Measurements from ENCODE around the gene BARHL2. TPM values are rescaled to one million over a fixed set of nuclear protein-coding genes. Genes with fewer than 3 reads are reported as not detected.

Gene BARHL2
- total and polyA plus RNA-seq, 8 donors: not detected

DNA sequence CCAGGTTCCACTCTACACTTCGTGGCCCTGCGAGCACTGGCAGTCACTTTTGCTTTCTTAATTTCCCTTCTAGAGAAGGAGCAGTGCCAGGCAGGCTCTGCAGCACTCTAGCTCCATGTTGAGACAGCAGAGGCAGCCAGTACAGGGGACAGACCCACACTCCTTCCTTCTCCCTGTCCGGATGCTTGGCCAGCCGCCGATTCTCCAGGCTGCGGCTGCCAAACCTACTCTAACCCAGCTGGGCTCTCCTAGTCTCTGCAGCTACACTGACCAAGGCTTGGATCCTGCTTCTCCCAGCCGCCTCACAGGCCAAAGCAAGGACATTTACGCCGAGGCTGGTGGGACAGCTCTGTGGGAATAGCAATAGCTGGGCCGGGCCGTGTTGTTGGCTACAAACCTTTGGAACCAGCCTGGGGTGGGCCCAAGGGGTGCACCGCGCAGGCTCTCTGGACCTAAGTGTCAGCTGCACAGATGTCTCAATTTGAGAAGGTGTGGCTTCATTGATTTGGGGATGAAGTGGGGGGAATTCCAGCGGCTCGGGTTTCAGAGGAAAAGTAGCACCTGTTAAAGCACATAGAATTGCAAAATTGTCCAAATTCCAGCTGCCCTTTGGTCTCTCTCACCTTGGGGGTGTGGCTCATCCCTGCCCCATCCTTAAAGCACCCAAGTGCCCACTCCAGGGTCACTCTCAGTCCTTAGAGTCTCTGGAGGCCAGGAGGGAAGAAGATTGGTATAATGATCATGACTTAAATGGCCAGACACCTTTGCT, 3.2 kb downstream of the BARHL2 start:
- H3K27me3 ChIP-seq: peaks cover 46 to 100% (median 92%) of the 10 kb centered on the region in 3 donors
- no peak for DNase-seq
- intact Hi-C loops (cut with DNase I; ENCODE audit: low total_unique reads): no loop called here
- H3K4me3 ChIP-seq: no peak overlapping the region
- 3 to 5% (median 5%) methylated on average over 13 to 15 of the region's 15 CpGs for WGBS, 5 donors
- no peak overlapping the region for H3K27ac ChIP-seq
- peaks cover 14 to 42% (median 28%) of the 10 kb centered on the region in 4 donors for H3K4me1 ChIP-seq
- no peaks in the 10 kb centered on the region for H3K36me3 ChIP-seq
- peaks cover 0 to 26% (median 0%) of the 10 kb centered on the region in 4 donors for H3K9me3 ChIP-seq
- TF ChIP-seq EP300 (IDR thresholded peaks at IDR 0.05) (no peak), POLR2AphosphoS5 (IDR thresholded peaks at IDR 0.05) (no peak), POLR2A (IDR thresholded peaks at IDR 0.05) (no peak)
- TF ChIP-seq, protein P1, sequence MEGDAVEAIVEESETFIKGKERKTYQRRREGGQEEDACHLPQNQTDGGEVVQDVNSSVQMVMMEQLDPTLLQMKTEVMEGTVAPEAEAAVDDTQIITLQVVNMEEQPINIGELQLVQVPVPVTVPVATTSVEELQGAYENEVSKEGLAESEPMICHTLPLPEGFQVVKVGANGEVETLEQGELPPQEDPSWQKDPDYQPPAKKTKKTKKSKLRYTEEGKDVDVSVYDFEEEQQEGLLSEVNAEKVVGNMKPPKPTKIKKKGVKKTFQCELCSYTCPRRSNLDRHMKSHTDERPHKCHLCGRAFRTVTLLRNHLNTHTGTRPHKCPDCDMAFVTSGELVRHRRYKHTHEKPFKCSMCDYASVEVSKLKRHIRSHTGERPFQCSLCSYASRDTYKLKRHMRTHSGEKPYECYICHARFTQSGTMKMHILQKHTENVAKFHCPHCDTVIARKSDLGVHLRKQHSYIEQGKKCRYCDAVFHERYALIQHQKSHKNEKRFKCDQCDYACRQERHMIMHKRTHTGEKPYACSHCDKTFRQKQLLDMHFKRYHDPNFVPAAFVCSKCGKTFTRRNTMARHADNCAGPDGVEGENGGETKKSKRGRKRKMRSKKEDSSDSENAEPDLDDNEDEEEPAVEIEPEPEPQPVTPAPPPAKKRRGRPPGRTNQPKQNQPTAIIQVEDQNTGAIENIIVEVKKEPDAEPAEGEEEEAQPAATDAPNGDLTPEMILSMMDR (IDR thresholded peaks at IDR 0.05): no peak

DNA sequence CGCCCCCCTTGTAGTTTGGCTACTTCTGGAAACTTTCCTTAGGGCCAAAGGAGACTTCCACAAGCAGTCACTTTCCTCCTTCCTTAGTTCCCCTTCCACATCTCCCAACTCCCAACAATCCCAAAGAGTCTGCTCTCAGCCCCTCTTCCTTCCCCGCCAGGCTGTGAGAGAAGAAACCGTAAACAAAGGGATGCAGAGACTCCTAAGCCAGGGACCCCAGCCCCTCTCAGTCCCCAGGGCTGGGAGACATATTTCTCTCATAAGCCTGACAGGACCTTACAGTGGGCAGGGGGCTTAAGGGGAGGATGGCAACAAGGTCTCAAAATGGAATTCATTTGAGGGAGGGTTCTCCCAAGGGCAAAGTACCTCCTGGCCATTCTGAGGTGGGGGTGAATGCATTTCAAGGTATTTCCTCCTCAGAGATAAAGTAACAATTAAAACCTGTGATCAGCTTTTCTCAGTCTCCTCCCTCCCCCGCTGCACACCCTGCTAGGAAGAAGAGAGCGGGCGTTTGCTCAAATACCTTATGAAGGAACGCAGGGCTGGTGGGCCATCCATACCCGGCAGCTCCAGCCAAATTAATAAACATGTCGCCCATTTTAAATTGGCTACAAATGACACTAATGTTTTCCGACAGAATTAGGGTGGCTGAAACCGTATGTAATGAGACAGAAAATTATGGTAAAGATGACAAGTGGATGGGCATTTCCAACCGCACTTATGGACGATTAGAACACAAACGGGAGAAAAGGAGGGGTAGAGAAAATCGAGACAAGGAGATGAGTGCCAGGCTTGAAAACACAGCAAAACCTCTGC, 4.0 kb downstream of the BARHL2 start:
- intact Hi-C loops (cut with DNase I; ENCODE audit: low total_unique reads): no loop called here
- peaks cover 0 to 19% (median 0%) of the 10 kb centered on the region in 4 donors for H3K9me3 ChIP-seq
- 6 to 10% (median 9%) methylated on average over 15 of the region's 15 CpGs for WGBS, 5 donors

DNA sequence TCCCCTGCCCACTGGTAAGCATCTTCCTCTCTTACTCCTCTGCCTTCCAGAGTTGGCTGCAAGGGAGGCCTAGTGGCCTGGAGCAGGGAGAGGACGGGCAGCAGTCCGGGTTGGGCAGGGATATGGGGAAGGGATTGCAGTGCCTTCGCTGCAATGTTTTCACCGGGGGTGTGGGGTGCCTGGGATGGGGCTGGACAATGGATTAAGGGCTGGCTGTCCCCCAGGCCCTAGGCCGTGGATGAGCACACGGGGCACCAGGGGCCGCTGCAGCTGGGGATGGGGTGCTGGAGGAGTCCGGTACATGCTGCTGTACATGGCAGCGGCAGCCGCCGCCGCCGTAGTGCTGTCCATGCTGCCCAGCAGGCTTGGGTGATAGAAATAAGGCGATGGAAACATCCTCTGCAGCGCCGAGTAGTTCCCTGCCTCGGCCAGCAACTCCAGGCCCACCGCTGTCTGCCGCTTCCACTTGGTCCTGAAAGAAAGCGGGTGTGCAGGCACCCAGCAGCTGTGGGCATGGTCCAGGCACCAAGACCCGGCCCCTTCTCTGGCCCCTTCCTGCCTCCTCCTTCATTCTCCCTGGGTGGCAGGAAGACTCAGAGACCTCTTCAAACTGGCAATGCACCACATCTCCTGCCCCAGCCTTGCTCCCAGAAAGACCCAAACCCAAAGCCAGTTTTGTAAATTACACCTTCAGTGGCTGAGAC, 4.8 kb downstream of the BARHL2 start:
- 6 to 12% (median 10%) methylated on average over 16 to 21 of the region's 21 CpGs for WGBS, 5 donors
- H3K36me3 ChIP-seq: no peaks in the 10 kb centered on the region
- H3K4me3 ChIP-seq: no peak overlapping the region
- H3K27me3 ChIP-seq: peaks cover 35 to 100% (median 91%) of the 10 kb centered on the region in 3 donors
- intact Hi-C loops (cut with DNase I; ENCODE audit: low total_unique reads): no loop called here
- H3K27ac ChIP-seq: no peak overlapping the region
- peaks cover 0 to 13% (median 0%) of the 10 kb centered on the region in 4 donors for H3K9me3 ChIP-seq
- H3K4me1 ChIP-seq: peaks cover 2 to 31% (median 17%) of the 10 kb centered on the region in 4 donors
- TF ChIP-seq, protein P1 (IDR thresholded peaks at IDR 0.05): no peak
- TF ChIP-seq EP300 (IDR thresholded peaks at IDR 0.05): no peak
- TF ChIP-seq POLR2AphosphoS5 (IDR thresholded peaks at IDR 0.05): no peak
- no peak for TF ChIP-seq POLR2A (IDR thresholded peaks at IDR 0.05)
- DNase-seq: no peak

More for the DNA sequence above, 4.0 kb downstream of the BARHL2 start:
- TF ChIP-seq POLR2A (IDR thresholded peaks at IDR 0.05) (no peak), POLR2AphosphoS5 (IDR thresholded peaks at IDR 0.05) (no peak), EP300 (IDR thresholded peaks at IDR 0.05) (no peak)
- TF ChIP-seq, protein P1 (IDR thresholded peaks at IDR 0.05): no peak
- Histone ChIP-seq H3K27ac (no peak overlapping the region), H3K4me3 (no peak overlapping the region), H3K27me3 (peaks cover 38 to 100% (median 91%) of the 10 kb centered on the region in 3 donors), H3K36me3 (no peaks in the 10 kb centered on the region), H3K4me1 (peaks cover 7 to 34% (median 20%) of the 10 kb centered on the region in 4 donors)
- DNase-seq: no peak

DNA sequence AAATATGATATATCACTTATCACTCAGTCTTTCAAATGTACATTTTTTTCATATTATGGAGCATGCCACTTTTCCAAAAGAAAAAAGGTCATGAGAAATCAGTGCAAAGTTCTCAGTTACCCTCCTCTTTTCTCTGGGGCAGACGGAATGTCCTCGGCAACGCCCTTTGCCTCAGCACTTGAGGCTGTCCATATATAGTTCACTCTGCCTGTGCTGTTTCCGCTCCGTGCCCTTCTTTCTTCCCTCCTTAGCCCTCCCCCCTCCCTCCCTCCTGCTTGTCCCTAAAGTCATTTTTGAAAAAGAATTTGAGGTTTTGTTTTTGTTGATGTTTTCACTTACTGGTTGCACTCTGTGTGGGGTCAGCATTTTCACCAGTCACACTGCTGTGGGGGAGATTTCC, 5.4 kb downstream of the BARHL2 start:
- no peak overlapping the region for H3K4me3 ChIP-seq
- intact Hi-C loops (cut with DNase I; ENCODE audit: low total_unique reads): no loop called here
- TF ChIP-seq POLR2AphosphoS5 (IDR thresholded peaks at IDR 0.05) (no peak), POLR2A (IDR thresholded peaks at IDR 0.05) (no peak), EP300 (IDR thresholded peaks at IDR 0.05) (no peak)
- TF ChIP-seq, protein P1 (IDR thresholded peaks at IDR 0.05): no peak
- H3K36me3 ChIP-seq: no peaks in the 10 kb centered on the region
- H3K4me1 ChIP-seq: peaks cover 7 to 31% (median 20%) of the 10 kb centered on the region in 4 donors
- H3K27me3 ChIP-seq: peaks cover 36 to 100% (median 91%) of the 10 kb centered on the region in 3 donors
- no peak overlapping the region for H3K27ac ChIP-seq
- 9 to 16% (median 10%) methylated on average over 5 of the region's 5 CpGs for WGBS, 5 donors
- peaks cover 0 to 7% (median 0%) of the 10 kb centered on the region in 4 donors for H3K9me3 ChIP-seq
- DNase-seq: no peak
